SK-N-SH treated with all-trans-retinoic acid at 6 μM for 48 hours (cell line): ENCODE measurements around the gene TLR2.

Experiments used
- ATAC-seq: fragments of 200-7000 bp; cut with Tn5 transposase; 3 replicates; pipeline ENCODE4 v1.9.1; 2020; ENCODE audit warnings: mild to moderate bottlenecking, moderate library complexity
- ARNTL ChIP-seq: fragments of 450-650 bp; formaldehyde crosslinking; IDR thresholded peaks from 2 replicates; pipeline ENCODE4 v1.5.0; 2020; ENCODE audit warnings: low read depth, mild to moderate bottlenecking, moderate library complexity, borderline replicate concordance
- BACH2 ChIP-seq: fragments of 250-450 bp; sonication (Bioruptor Pico); IDR thresholded peaks from 2 replicates; pipeline ENCODE4 v1.9.0; 2021; ENCODE audit warnings: mild to moderate bottlenecking, borderline replicate concordance
- CREB5 ChIP-seq: fragments of 250-450 bp; sonication (Bioruptor Pico); IDR thresholded peaks from 2 replicates; pipeline ENCODE4 v1.5.1; 2020; ENCODE audit warnings: low read depth, mild to moderate bottlenecking, moderate library complexity
- CSDC2 ChIP-seq: fragments of 250-450 bp; sonication (Bioruptor Pico); IDR thresholded peaks from 2 replicates; pipeline ENCODE4 v1.5.0; 2020; ENCODE audit warnings: mild to moderate bottlenecking, moderate library complexity
- CSRNP3 ChIP-seq: fragments of 250-450 bp; sonication (Bioruptor Pico); IDR thresholded peaks from 2 replicates; pipeline ENCODE4 v1.5.1; 2021; ENCODE audit warnings: mild to moderate bottlenecking, moderate library complexity
- ESRRG ChIP-seq: fragments of 250-450 bp; sonication (Bioruptor Pico); IDR thresholded peaks from 2 replicates; pipeline ENCODE4 v1.6.1; 2021; ENCODE audit warnings: mild to moderate bottlenecking
- OSR1 ChIP-seq: fragments of 250-450 bp; sonication (Bioruptor Pico); IDR thresholded peaks from 2 replicates; pipeline ENCODE4 v1.8.0; 2022; ENCODE audit warnings: moderate library complexity, mild to moderate bottlenecking, inconsistent platforms
- PATZ1 ChIP-seq: fragments of 250-450 bp; sonication (Bioruptor Pico); IDR thresholded peaks from 2 replicates; pipeline ENCODE4 v1.8.0; 2020; ENCODE audit warnings: mild to moderate bottlenecking, moderate library complexity, borderline replicate concordance
- POU6F1 ChIP-seq: fragments of 250-450 bp; sonication (Bioruptor Pico); IDR thresholded peaks from 2 replicates; pipeline ENCODE4 v1.8.0; 2021; ENCODE audit warnings: low read depth, mild to moderate bottlenecking, moderate library complexity, borderline replicate concordance
- PPARA ChIP-seq: fragments of 250-450 bp; sonication (Bioruptor Pico); IDR thresholded peaks from 2 replicates; pipeline ENCODE4 v1.5.0; 2020; ENCODE audit warnings: mild to moderate bottlenecking, borderline replicate concordance
- RARB ChIP-seq: fragments of 250-450 bp; sonication (Bioruptor Pico); IDR thresholded peaks from 2 replicates; pipeline ENCODE4 v1.8.0; 2021; ENCODE audit warnings: mild to moderate bottlenecking, moderate library complexity
- SNAI2 ChIP-seq: fragments of 250-450 bp; sonication (Bioruptor Pico); IDR thresholded peaks from 2 replicates; pipeline ENCODE4 v1.5.0; 2020; ENCODE audit warnings: mild to moderate bottlenecking, moderate library complexity
- TCF4 ChIP-seq: fragments of 250-450 bp; sonication (Bioruptor Pico); IDR thresholded peaks from 2 replicates; pipeline ENCODE4 v1.8.0; 2021; ENCODE audit warnings: mild to moderate bottlenecking, moderate library complexity, borderline replicate concordance
- TOX ChIP-seq: fragments of 250-450 bp; sonication (Bioruptor Pico); IDR thresholded peaks from 2 replicates; pipeline ENCODE4 v1.8.0; 2021; ENCODE audit warnings: mild to moderate bottlenecking, moderate library complexity, borderline replicate concordance
- TSHZ2 ChIP-seq: fragments of 250-450 bp; sonication (Bioruptor Pico); IDR thresholded peaks from 2 replicates; pipeline ENCODE4 v1.5.0; 2020; ENCODE audit warnings: mild to moderate bottlenecking, moderate library complexity
- ZC3H10 ChIP-seq: fragments of 250-450 bp; sonication (Bioruptor Pico); IDR thresholded peaks from 2 replicates; pipeline ENCODE4 v1.5.1; 2021; ENCODE audit warnings: mild to moderate bottlenecking, moderate library complexity
- ZFP30 ChIP-seq: fragments of 450-650 bp; formaldehyde crosslinking; IDR thresholded peaks from 2 replicates; pipeline ENCODE4 v1.5.0; 2022; ENCODE audit warnings: mild to moderate bottlenecking, moderate library complexity
- ZNF70 ChIP-seq: fragments of 450-650 bp; formaldehyde crosslinking; IDR thresholded peaks from 2 replicates; pipeline ENCODE4 v1.5.0; 2020; ENCODE audit warnings: mild to moderate bottlenecking, moderate library complexity
- ZNF8 ChIP-seq: fragments of 450-650 bp; formaldehyde crosslinking; IDR thresholded peaks from 2 replicates; pipeline ENCODE4 v1.5.0; 2020; ENCODE audit warnings: mild to moderate bottlenecking, moderate library complexity

The TLR2 gene

GRCh38 chr4:153661215-153661822 lies 22.8 kb upstream of the TLR2 start:
- no peak for TF ChIP-seq OSR1 (CRISPR knock-in tag)
- TF ChIP-seq TSHZ2: no peak
- TF ChIP-seq POU6F1 (CRISPR knock-in tag): no peak
- no peak for TF ChIP-seq CSRNP3 (CRISPR knock-in tag)
- no peak for TF ChIP-seq ARNTL (CRISPR knock-in tag)
- no peak for ATAC-seq

- ATAC-seq: no peak
- TF ChIP-seq CSRNP3 (CRISPR knock-in tag): no peak
- TF ChIP-seq CSDC2 (CRISPR knock-in tag): no peak
- TF ChIP-seq TCF4 (CRISPR knock-in tag): no peak
- no peak for TF ChIP-seq ESRRG (CRISPR knock-in tag)
- no peak for TF ChIP-seq ZNF8 (CRISPR knock-in tag)
- TF ChIP-seq OSR1 (CRISPR knock-in tag): no peak
- TF ChIP-seq RARB (CRISPR knock-in tag): no peak
- TF ChIP-seq TSHZ2: no peak
- TF ChIP-seq PPARA (CRISPR knock-in tag): no peak
- no peak for TF ChIP-seq TOX (CRISPR knock-in tag)
- TF ChIP-seq CREB5 (CRISPR knock-in tag): no peak
- TF ChIP-seq ZC3H10 (CRISPR knock-in tag): no peak
- no peak for TF ChIP-seq POU6F1 (CRISPR knock-in tag)
- TF ChIP-seq PATZ1 (CRISPR knock-in tag): no peak
- no peak for TF ChIP-seq SNAI2 (CRISPR knock-in tag)
- TF ChIP-seq ZFP30 (CRISPR knock-in tag): no peak
- TF ChIP-seq ZNF70 (CRISPR knock-in tag): no peak
- no peak for TF ChIP-seq ARNTL (CRISPR knock-in tag)
- TF ChIP-seq BACH2: no peak
Measured at GRCh38 chr4:153661908-153662307, 22.2 kb upstream of the TLR2 start.
